ENCODE results near the gene CRYGD.

- no peak for TF ChIP-seq CTCF (CRISPR knock-in tag; IDR thresholded peaks at IDR 0.05)
- no peak for TF ChIP-seq MZF1 (CRISPR knock-in tag; IDR thresholded peaks at IDR 0.05; ENCODE audit: borderline replicate concordance)
- no peak for TF ChIP-seq JUND (CRISPR knock-in tag; IDR thresholded peaks at IDR 0.05)
- no peak for TF ChIP-seq ZNF558 (CRISPR knock-in tag; IDR thresholded peaks at IDR 0.05; ENCODE audit: borderline replicate concordance)
- TF ChIP-seq PRMT3 (CRISPR knock-in tag; IDR thresholded peaks at IDR 0.05; ENCODE audit: borderline replicate concordance, low read depth), result no peak; the same call in 1 of the 2 replicates
- peak; percentile 22; the same call in 1 of the 2 replicates for TF ChIP-seq RCOR2 (CRISPR knock-in tag; IDR thresholded peaks at IDR 0.05)
- TF ChIP-seq TAF15 (IDR thresholded peaks at IDR 0.05; ENCODE audit: low read depth, low read length, poor library complexity, severe bottlenecking), result no peak
- TF ChIP-seq ZNF354B (CRISPR knock-in tag; IDR thresholded peaks at IDR 0.05), result no peak
- no peak for TF ChIP-seq E2F1 (CRISPR knock-in tag; IDR thresholded peaks at IDR 0.05)
Measured at GRCh38 chr2:208129744-208130711, 5.7 kb upstream of the CRYGD start, which contains the start of gene CRYGC.

Measured in HepG2 (cell line).